Activated naive CD8-positive, alpha-beta T cell treated with anti-CD3 and anti-CD28 coated beads for 36 hours (primary cell): Measurements from ENCODE around the gene PHETA1. TPM values are rescaled to one million over a fixed set of nuclear protein-coding genes. Genes with fewer than 3 reads are reported as not detected.
"Not testable (repeated sequence)": the region's sequence is repeated elsewhere in the genome, so short reads cannot be mapped to it uniquely, and the experiment has no call there.

Experiments used
- DNase-seq: peaks from one replicate; pipeline ENCODE4 v3.0.0; 2021
- H3K27ac Mint-ChIP-seq: one replicate; pipeline ENCODE4 v1.8.0; 2022; ENCODE audit warnings: mild to moderate bottlenecking, moderate library complexity, mixed read lengths
- H3K27me3 Mint-ChIP-seq: one replicate; pipeline ENCODE4 v1.8.0; 2022; ENCODE audit warnings: mild to moderate bottlenecking, mixed read lengths
- H3K36me3 Mint-ChIP-seq: one replicate; pipeline ENCODE4 v1.8.0; 2021; ENCODE audit warnings: mild to moderate bottlenecking, mixed read lengths
- H3K4me1 Mint-ChIP-seq: one replicate; pipeline ENCODE4 v1.8.0; 2021; ENCODE audit warnings: mixed read lengths
- H3K4me3 Mint-ChIP-seq: one replicate; pipeline ENCODE4 v1.8.0; 2022; ENCODE audit warnings: mild to moderate bottlenecking, moderate library complexity, mixed read lengths
- H3K9me3 Mint-ChIP-seq: one replicate; pipeline ENCODE4 v1.8.0; 2022; ENCODE audit warnings: mixed read lengths
- total RNA-seq, 2 experiments: library from RNA; stranded (reverse); gene quantifications; one replicate each; pipeline ENCODE4 v1.2.3, GENCODE V29; 2021

The PHETA1 gene
- total RNA-seq, 2 experiments from 2014 or later: 2.0 to 2.4 TPM

DNA sequence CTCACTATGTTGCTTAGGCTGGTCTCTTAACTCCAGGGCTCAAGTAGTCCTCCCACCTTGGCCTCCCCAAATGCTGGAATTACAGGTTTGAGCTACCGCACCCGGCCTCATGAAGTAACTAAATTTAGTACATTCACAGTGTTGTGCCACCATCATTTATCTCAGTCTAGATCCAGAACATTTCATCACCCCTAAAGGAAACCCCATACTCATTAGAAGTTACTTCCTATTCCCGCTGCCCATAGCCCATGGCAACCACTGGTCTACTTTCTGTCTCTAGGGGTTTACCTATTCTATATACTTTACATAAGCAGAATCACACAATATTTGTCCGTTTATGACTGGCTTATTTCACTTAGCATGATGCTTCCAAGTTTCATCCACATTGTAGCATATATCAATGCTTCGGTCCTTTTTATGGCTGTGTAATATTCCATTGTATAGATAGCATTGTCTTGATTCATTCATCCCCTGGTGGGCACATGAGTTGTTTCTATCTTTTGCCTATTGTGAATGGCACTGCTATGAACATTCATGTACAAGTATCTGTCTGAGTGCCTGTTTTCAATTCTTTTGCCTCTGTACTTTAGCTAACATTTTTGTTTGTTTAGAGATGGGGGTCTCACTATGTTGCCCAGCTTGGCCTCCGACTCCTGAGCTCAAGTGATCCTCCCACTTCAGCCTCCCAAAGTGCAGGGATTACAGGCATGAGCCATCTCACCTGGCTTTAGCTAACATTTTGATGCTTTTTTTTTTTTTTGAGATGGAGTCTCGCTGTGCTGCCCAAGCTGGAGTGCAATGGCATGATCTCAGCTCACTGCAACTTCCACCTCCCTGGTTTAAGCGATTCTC, 26.7 kb upstream of the PHETA1 start:
- H3K36me3 Mint-ChIP-seq: peaks cover 5% of the 10 kb centered on the region
- H3K27me3 Mint-ChIP-seq: no peaks in the 10 kb centered on the region
- DNase-seq: no peak
- peaks cover 29% of the 10 kb centered on the region for H3K4me1 Mint-ChIP-seq
- peaks cover 9% of the 10 kb centered on the region for H3K9me3 Mint-ChIP-seq
- H3K27ac Mint-ChIP-seq: no peak overlapping the region
- H3K4me3 Mint-ChIP-seq: no peak overlapping the region

DNA sequence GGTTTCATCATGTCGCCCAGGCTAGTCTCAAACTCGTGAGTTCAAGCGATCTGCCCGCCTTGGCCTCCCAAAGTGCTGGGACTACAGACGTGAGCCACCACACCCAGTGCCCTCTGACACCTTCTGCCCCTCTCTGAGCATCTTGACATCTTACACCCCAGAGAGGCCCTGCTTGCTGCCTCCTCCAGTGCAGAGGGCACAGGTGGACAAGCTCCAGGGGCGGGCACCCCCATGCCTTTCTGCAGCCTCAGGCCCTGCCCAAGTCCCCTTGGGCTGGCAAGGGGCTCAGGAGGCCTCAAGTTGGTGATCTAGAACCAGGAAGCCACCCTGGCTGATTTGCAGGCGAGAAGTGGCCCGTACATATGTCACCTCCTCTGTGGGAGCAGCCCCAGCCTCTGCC, 25.6 kb upstream of the PHETA1 start:
- peaks cover 24% of the 10 kb centered on the region for H3K4me1 Mint-ChIP-seq
- H3K27me3 Mint-ChIP-seq: no peaks in the 10 kb centered on the region
- DNase-seq: no peak
- peaks cover 2% of the 10 kb centered on the region for H3K9me3 Mint-ChIP-seq
- H3K36me3 Mint-ChIP-seq: peaks cover 2% of the 10 kb centered on the region
- no peak overlapping the region for H3K4me3 Mint-ChIP-seq
- no peak overlapping the region for H3K27ac Mint-ChIP-seq

DNA sequence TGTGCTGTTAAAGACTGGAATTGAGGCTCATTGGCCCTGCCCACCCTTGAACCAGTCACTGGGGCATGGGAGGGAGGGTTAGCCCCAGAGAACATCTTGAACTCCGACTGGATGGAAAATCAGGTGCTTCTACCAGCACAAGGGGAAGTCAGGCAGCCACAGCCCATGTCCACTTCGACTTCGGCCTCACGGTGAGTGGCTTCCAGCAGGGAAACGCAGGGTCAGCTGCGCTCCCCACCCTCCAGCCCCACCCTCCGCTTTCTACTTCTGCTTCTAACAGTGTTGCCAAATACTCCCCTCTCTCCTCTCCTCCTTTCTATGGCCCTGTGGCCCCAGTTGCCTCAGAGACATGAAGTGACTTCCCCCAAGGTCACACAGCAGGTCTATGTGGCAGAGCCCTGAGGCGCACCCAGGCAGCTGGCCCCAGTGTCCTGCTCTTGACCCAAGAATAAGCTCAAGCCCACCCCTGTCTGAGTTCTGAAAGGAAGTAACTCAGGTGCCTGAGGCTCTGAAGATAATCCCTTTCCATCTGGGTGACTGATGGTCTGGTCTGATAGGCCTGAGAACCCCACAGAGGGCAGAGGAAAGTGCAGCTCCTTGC, 24.9 kb upstream of the PHETA1 start:
- Mint-ChIP-seq H3K9me3 (no peaks in the 10 kb centered on the region), H3K27ac (no peak overlapping the region), H3K27me3 (no peaks in the 10 kb centered on the region), H3K4me3 (no peak overlapping the region), H3K4me1 (peaks cover 17% of the 10 kb centered on the region), H3K36me3 (no peaks in the 10 kb centered on the region)
- DNase-seq: no peak

DNA sequence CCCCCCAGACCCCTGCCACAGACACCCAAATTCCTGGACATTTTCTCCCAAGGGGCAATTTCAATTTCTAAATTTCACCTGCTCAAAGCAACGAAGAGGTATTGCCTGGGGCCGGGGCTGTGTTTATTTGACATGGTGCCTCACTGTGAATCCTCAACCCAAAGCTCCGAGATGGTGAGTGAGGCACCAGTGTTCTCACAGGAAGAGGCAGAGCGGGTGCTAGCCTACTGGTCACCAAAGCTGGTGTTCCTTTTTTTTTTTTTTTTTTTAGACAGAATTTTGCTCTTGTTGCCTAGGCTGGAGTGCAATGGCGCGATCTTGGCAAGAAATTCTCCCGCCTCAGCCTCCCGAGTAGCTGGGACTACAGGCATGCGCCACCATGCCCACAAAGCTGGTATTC, 22.0 kb upstream of the PHETA1 start:
- H3K4me1 Mint-ChIP-seq: no peaks in the 10 kb centered on the region
- H3K36me3 Mint-ChIP-seq: no peaks in the 10 kb centered on the region
- H3K4me3 Mint-ChIP-seq: no peak overlapping the region
- no peak for DNase-seq
- no peaks in the 10 kb centered on the region for H3K27me3 Mint-ChIP-seq
- H3K27ac Mint-ChIP-seq: no peak overlapping the region
- no peaks in the 10 kb centered on the region for H3K9me3 Mint-ChIP-seq

DNA sequence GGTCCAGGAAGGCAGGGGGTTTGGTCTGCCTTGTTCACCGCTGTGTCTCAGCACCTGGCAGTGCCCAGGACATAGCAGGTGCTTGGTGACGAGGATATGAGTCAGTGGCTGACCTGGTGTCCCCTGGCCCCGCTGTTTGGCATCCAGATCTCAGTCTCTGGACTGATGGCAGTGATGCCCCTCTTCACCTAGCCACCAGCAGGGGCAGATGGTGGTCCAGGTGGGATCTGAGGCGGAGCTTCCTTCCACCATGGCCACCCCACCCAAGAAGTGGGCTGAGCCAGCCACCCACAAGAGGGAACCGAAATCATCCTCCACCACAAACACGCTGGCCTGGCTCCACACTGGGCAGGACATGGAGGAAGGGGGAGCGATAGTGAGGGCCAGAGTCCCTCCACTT, 20.7 kb upstream of the PHETA1 start:
- Mint-ChIP-seq H3K27me3 (no peaks in the 10 kb centered on the region), H3K9me3 (no peaks in the 10 kb centered on the region), H3K36me3 (no peaks in the 10 kb centered on the region), H3K4me1 (no peaks in the 10 kb centered on the region), H3K27ac (no peak overlapping the region), H3K4me3 (no peak overlapping the region)
- DNase-seq: no peak

DNA sequence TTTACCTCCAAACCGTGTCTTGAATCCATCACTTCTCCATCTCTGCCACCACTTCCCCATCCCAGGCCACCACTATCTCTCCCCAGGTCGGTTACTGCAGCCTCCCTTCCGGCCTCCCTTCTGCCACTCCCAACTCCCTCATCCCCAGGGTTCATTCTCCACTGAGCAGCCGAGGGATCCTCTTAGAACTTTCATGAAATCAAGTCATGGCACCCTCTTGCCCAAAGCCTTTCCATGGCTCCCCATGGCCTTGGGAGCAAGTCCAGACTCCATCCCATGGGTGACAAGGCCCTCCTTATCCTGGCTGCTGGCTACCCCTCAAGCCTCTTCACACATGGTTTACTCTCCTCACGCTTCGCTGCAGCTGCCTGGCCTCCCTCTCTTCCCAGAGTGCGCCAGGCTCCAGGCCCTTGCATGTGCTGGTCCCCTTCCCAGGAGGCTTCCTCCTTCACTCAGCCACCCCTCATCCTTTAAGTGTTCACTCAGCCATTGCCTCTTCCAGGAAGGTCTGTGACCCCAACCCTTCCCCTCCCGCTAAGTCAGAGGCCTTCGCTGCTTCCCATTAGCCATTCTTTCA, 18.9 kb upstream of the PHETA1 start:
- Mint-ChIP-seq H3K4me1 (no peaks in the 10 kb centered on the region), H3K4me3 (no peak overlapping the region), H3K9me3 (no peaks in the 10 kb centered on the region), H3K27me3 (no peaks in the 10 kb centered on the region), H3K36me3 (no peaks in the 10 kb centered on the region), H3K27ac (no peak overlapping the region)
- no peak for DNase-seq

DNA sequence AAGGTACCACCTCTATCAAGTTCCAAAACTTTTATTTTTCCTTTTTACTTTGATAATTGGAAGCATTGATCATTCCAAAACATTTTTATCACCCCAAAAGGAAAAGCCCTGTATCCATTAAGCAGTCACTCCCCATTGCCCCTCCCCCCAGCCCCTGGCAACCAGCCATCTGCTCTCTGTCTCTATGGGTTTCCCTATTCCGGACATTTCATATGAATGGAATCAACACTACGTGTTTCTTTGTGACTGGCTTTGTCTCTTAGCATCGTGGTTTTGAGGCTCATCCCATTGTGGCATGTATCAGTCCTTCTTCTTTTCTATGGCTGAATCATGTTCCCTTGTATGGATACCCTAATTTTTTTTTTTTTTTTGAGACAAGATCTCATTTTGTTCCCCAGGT, 18.0 kb upstream of the PHETA1 start:
- Mint-ChIP-seq H3K36me3 (no peaks in the 10 kb centered on the region), H3K4me3 (no peak overlapping the region), H3K9me3 (no peaks in the 10 kb centered on the region), H3K27ac (no peak overlapping the region), H3K4me1 (no peaks in the 10 kb centered on the region), H3K27me3 (no peaks in the 10 kb centered on the region)
- DNase-seq: no peak

DNA sequence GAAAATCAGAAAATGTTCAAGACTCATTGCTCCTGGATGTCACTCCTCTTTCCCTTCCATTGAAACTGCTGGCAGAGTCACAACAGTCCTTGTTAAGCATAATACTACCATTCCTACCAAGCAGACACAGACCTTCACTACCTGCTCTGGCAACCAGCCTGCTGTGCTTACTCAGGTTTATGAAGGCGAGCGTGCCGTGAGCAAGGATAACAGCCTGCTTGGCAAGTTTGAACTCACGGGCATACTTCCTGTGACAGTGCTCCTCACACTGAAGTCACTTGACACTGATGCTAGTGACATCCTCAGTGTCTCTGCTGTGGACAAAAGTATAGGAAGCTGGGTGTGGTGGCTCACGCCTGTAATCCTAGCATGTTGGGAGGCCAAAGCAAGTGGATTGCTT, 15.7 kb upstream of the PHETA1 start:
- Mint-ChIP-seq H3K4me1 (no peaks in the 10 kb centered on the region), H3K27me3 (no peaks in the 10 kb centered on the region), H3K9me3 (no peaks in the 10 kb centered on the region), H3K4me3 (no peak overlapping the region), H3K36me3 (no peaks in the 10 kb centered on the region), H3K27ac (no peak overlapping the region)
- DNase-seq: no peak

DNA sequence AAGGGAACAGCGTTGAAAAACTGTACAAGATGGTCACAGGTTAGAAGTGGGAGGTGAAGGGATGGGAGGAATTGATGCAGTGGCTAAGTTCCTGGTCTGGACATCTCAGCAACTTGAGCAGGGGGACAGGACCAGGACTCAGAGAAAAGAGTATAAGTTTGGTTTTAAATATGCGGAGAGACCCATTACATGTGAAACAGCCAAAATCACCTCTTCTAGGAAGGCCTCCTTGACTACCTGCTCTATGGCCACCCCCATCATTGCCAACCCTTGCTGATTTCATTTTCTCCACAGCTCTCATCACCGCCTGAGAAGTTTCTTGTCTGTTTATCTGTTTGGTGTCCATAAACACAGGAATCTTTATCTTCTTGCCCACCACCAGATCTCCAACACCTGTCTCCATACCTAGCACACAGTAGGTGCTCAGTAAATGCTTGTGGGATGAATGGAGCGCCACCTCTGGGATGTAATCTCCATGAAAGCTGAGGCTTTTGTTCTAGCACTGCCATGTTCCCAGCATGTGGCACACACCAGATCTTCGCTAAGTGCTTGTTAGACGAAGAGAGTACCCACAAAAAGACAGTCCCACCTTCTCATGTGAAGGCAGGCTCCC, 11.2 kb upstream of the PHETA1 start:
- H3K9me3 Mint-ChIP-seq: peaks cover 1% of the 10 kb centered on the region
- H3K36me3 Mint-ChIP-seq: no peaks in the 10 kb centered on the region
- H3K27me3 Mint-ChIP-seq: no peaks in the 10 kb centered on the region
- H3K27ac Mint-ChIP-seq: no peak overlapping the region
- H3K4me1 Mint-ChIP-seq: peaks cover 2% of the 10 kb centered on the region
- H3K4me3 Mint-ChIP-seq: no peak overlapping the region
- DNase-seq: no peak

DNA sequence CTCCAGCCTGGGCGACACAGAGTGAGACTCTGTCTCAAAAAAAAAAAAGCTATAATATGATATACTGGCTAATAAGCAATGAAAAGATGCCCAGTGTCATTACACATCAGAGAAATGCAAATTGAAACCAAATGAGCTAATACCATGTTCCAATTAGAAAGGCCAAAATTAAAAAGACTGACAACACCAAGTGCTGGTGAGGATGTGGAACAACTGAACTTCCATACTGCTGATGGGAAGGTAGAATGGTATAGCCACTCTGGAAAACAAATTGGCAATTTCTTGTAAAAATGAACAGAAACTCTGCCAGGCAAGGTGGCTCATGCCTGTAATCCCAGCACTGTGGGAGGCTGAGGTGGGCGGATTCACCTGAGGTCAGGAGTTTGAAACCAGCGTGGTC, 8.5 kb upstream of the PHETA1 start:
- Mint-ChIP-seq H3K9me3 (peaks cover 1% of the 10 kb centered on the region), H3K27ac (no peak overlapping the region), H3K27me3 (no peaks in the 10 kb centered on the region), H3K36me3 (no peaks in the 10 kb centered on the region), H3K4me1 (peaks cover 2% of the 10 kb centered on the region), H3K4me3 (no peak overlapping the region)
- no peak for DNase-seq

DNA sequence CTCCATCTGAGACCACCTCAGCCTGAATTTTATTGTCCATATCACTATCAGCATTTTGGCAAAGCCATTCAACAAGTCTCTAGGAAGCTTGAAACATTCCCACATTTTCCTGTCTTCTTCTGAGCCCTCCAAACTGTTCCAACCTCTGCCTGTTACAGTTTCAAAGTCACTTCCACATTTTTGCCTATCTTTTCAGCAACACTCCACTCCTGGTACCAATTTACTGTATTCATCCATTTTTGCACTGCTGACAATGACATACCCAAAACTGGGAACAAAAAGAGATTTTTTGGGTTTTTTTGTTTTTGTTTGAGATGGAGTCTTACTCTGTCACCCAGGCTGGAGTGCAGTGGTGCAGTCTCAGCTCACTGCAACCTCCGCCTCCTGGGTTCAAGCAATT, 4.3 kb upstream of the PHETA1 start:
- not testable (repeated sequence) for DNase-seq, H3K36me3 Mint-ChIP-seq, H3K4me3 Mint-ChIP-seq, H3K4me1 Mint-ChIP-seq, H3K9me3 Mint-ChIP-seq, H3K27me3 Mint-ChIP-seq, H3K27ac Mint-ChIP-seq

DNA sequence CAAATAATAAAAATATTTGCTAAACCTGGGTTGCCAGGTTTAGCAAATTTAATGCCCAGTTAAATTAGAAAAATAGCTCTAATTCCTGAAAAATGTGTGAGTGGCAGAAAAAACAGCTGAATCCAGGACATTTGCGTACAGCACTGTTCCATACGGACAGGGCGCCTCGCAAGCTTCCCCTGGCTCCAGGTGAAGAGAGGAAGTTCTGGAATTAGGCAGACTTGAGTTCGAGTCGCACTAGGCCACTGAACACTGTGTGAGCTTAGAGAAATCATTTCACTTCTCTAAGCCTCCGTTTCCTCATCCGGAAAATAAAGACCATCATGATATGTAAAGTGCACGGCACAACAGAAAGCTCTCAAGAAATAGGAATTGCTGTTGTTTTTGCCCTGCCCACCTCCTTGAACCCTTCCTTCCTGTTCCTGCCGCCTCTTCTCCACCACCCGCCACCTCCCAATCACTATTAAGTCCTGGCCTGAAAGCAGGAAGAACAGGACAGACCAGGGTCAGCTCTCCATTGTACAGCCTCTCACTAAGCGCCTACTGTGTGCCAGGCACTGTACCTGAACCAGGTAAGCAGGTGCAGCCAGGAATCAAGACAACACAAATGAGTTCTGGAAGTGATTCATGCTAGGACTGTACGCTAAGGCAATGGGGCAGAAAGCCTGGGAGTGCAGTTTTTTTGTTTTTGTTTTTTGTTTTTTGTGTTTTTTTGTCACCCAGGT, 763 bp upstream of the PHETA1 start:
- no peaks in the 10 kb centered on the region for H3K27me3 Mint-ChIP-seq
- no peaks in the 10 kb centered on the region for H3K36me3 Mint-ChIP-seq
- peaks cover 14% of the 10 kb centered on the region for H3K4me1 Mint-ChIP-seq
- H3K4me3 Mint-ChIP-seq: peak overlapping the region; percentile 76
- H3K27ac Mint-ChIP-seq: no peak overlapping the region
- no peak for DNase-seq
- H3K9me3 Mint-ChIP-seq: no peaks in the 10 kb centered on the region

DNA sequence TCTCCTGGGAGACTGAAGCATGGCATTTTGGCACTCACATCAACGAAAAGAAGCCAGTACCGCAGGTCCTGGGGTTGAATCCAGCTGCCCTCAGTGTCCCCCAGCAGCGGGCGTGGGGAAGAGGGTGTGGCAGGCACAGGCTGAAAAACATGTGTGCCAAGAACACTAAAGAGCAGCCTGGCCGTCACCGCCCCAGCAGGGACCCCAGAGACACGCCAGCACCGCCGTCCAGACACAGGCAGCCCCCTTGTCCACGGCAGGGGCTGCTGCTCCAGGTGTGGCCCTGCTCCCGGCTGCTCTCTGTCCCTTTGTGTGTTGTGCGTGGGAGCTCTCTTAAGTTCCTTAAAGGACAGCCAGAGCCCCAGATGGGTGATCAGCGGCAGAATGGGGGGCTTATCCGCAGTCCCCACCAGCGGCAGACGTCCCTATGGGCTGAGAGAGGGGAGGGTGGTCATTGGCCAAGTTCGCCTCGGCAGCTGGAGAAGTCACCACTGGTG, 556 bp downstream of the PHETA1 start:
- peaks cover 14% of the 10 kb centered on the region for H3K4me1 Mint-ChIP-seq
- no peaks in the 10 kb centered on the region for H3K9me3 Mint-ChIP-seq
- peak overlapping the region; percentile 68 for H3K4me3 Mint-ChIP-seq
- H3K27me3 Mint-ChIP-seq: no peaks in the 10 kb centered on the region
- no peaks in the 10 kb centered on the region for H3K36me3 Mint-ChIP-seq
- no peak for DNase-seq
- no peak overlapping the region for H3K27ac Mint-ChIP-seq

DNA sequence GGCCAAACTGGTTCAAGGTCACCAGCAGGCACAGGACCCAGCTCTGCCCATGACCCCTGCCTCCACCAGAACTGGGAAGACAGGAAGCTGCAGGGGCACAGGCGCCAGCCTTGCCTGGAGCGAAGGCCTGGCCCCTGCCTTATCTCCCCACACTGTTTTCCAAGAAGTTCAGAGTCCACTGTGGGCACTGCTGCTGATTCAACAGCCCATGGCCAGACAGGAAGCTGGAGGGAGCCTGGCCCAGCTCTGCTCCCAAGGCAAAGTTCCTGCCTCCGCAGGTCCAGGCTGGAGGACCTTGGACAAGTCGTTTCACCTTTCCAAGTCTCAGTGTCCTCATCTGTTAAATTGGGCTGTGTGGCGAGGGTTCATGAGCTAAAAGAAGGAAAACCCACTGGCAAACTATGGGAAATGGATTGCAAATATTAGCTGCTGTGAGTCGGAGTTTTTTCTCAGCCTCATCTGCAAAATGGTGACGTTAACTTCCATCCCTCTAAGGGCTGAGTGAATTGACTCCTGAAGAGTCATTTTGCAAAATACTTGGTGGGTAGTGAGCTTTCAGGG, 1.2 kb downstream of the PHETA1 start:
- DNase-seq: no peak
- Mint-ChIP-seq H3K36me3 (no peaks in the 10 kb centered on the region), H3K9me3 (no peaks in the 10 kb centered on the region), H3K4me1 (peaks cover 14% of the 10 kb centered on the region), H3K27me3 (no peaks in the 10 kb centered on the region), H3K4me3 (peak overlapping the region; percentile 68), H3K27ac (no peak overlapping the region)
